Measurements from ENCODE around the gene PRPF40A.

The PRPF40A gene

GRCh38 chr2:152613235-152613634, 104.0 kb downstream of the PRPF40A start:
- no peak for DNase-seq

DNA sequence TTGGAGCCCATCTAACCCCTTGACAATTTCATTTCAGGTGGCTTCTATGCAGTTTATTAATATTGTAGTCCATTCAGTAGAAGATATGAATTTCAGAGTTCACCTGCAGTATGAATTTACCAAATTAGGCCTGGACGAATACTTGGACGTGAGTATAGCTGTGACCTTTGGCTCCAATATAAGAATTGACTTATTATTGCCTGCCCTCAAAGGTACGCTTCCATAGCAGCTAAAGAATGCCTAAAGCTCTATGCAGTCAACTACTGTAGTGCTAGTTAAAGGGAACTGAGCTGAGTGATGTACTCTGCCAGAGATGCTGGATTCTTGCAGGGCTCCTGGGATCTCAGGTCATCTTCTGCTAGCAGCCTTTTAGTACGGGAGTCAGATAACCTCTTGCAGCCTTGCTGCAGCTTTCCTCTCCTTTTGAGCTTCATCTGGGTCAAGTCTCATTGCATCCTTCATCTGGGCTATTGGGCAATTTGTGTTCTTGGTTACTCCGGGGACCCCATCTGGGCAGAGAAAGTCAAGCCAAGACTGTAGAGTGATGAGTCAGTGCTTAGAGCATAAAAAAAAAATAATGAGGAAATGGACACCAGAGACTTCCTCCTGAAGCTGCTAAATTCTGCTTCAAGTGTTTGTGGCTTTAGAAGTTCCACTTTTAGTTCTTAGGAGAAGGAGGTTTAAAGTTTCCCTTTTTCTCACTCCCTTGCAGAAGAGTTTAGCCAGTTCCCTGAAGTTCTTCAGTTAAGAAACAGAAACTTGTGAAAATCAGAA, 105.6 kb downstream of the PRPF40A start:
- no peak for DNase-seq

DNA sequence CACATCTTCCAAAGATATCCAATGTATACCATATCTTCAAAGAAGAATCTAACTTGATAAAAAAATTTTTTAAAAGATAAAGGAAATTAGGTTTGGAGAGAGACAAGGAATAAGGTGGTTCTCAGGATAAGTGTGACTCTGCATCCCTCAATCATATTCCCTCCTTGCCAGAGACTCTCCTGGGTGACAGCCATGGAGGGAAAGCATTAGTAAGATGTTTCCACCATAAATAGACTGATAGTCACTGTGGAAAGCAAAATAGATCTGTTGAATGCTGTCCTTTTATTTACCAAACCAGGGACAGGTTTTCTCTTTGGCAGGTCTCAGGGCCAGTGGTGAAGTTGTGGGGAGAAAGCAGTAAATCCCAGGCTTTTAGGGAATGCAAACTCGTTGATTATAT, 107.6 kb downstream of the PRPF40A start:
- no peak for DNase-seq

DNA sequence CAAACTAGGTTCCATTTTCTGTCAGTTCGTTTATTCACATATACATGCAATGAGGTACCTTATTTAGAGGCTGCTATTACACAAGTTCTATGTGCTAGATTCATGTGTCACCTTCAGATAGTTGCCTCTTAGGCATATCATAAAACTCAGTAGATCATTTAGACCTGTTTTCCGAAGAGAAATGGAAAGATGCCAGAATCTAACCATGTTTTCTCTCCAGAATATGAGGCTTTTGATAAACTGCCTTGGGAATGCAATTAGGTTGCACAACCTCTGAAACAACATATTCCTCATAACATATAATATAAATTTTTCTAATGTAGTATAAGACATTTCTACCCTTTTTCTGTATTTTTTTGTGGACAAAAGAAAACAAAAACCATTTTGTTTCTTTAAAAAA, 108.1 kb downstream of the PRPF40A start:
- no peak for DNase-seq

- DNase-seq = no peak
These were observed 109.4 kb downstream of the PRPF40A start for GRCh38 chr2:152607793-152608300.

GRCh38 chr2:152606941-152607340, 110.3 kb downstream of the PRPF40A start:
- DNase-seq = no peak

GRCh38 chr2:152606081-152606480, 111.2 kb downstream of the PRPF40A start:
- no peak for DNase-seq

- no peak for DNase-seq
These were observed 114.1 kb downstream of the PRPF40A start for GRCh38 chr2:152603166-152603565.

- no peak for DNase-seq
These were observed 114.5 kb downstream of the PRPF40A start for GRCh38 chr2:152602750-152603149.

All from amniotic stem cell (primary cell).